Esophagus squamous epithelium (tissue), 5 donors: ENCODE measurements around the gene ARMH1. TPM values are rescaled to one million over a fixed set of nuclear protein-coding genes. Genes with fewer than 3 reads are reported as not detected.

Source experiments
- DNase-seq: peaks from one replicate; lab custom pipeline; 2025; lab: John Stamatoyannopoulos, UW
- H3K27ac ChIP-seq, 4 donors: fragments of 200-600 bp; sonication (generic); one replicate each; pipeline ENCODE4 v1.5.1; 2016 to 2019; ENCODE audit warnings: mild to moderate bottlenecking in 1 of 4
- H3K27me3 ChIP-seq, 4 donors: fragments of 200-600 bp; sonication (generic); 1 replicate in 3 of 4; 2 replicates in 1 of 4; pipeline versions ENCODE4 v1.5.1 to v1.6.0; 2017 to 2021; ENCODE audit warnings: antibody characterized with exemption in 1 of 4
- H3K36me3 ChIP-seq, 3 donors: fragments of 200-600 bp; sonication (generic); one replicate each; pipeline ENCODE4 v1.5.1; 2016 to 2019
- H3K4me1 ChIP-seq, 3 donors: fragments of 200-600 bp; sonication (generic); one replicate each; pipeline ENCODE4 v1.5.1; 2017 to 2019
- H3K4me3 ChIP-seq, 4 donors: fragments of 200-600 bp; sonication (generic); 1 replicate in 3 of 4; 2 replicates in 1 of 4; pipeline ENCODE4 v1.5.1; 2016 to 2019; ENCODE audit warnings: mild to moderate bottlenecking in 2 of 4, moderate library complexity in 1 of 4
- H3K9me3 ChIP-seq, 3 donors: fragments of 200-600 bp; sonication (generic); one replicate each; pipeline ENCODE4 v1.5.1; 2016 to 2019
- POLR2A ChIP-seq, 4 donors: fragments of 450-650 bp; IDR thresholded peaks; one replicate each; pipeline ENCODE4 v1.6.1; 2017; ENCODE audit warnings: antibody characterized with exemption in 4 of 4, mild to moderate bottlenecking in 4 of 4, moderate library complexity in 3 of 4
- WGBS, 2 donors: methylation state at CpG; one replicate each; pipeline ENCODE4 v1.1.5; 2018; 5-methylcytosine and 5-hydroxymethylcytosine counted together
- intact Hi-C: fragments of 100-400 bp; cut with DNase I; formaldehyde crosslinking; loops from one replicate; pipeline ENCODE4 v1.15.0; 2022
- total RNA-seq, 4 donors: library from RNA; depleted of rRNA; stranded (reverse); fragments of >200 nt; gene quantifications; one replicate each; pipeline ENCODE4 v1.1.0, GENCODE V29; 2016
- TF ChIP-seq, protein P1 (sequence below), 6 experiments: fragments of 450-650 bp in 4 of 6; fragments of 200-600 bp in 2 of 6; sonication (generic) in 2 of 6; IDR thresholded peaks; one replicate each; pipeline ENCODE4 v1.5.1; 2016 to 2019; ENCODE audit warnings: antibody characterized with exemption in 6 of 6, mild to moderate bottlenecking in 4 of 6, moderate library complexity in 4 of 6
- donor health status: DM: yes; HTN: yes; CAD: no.

ARMH1 gene
- total RNA-seq, 4 donors from 2014 or later: 1.3 TPM; not detected in 3

DNA sequence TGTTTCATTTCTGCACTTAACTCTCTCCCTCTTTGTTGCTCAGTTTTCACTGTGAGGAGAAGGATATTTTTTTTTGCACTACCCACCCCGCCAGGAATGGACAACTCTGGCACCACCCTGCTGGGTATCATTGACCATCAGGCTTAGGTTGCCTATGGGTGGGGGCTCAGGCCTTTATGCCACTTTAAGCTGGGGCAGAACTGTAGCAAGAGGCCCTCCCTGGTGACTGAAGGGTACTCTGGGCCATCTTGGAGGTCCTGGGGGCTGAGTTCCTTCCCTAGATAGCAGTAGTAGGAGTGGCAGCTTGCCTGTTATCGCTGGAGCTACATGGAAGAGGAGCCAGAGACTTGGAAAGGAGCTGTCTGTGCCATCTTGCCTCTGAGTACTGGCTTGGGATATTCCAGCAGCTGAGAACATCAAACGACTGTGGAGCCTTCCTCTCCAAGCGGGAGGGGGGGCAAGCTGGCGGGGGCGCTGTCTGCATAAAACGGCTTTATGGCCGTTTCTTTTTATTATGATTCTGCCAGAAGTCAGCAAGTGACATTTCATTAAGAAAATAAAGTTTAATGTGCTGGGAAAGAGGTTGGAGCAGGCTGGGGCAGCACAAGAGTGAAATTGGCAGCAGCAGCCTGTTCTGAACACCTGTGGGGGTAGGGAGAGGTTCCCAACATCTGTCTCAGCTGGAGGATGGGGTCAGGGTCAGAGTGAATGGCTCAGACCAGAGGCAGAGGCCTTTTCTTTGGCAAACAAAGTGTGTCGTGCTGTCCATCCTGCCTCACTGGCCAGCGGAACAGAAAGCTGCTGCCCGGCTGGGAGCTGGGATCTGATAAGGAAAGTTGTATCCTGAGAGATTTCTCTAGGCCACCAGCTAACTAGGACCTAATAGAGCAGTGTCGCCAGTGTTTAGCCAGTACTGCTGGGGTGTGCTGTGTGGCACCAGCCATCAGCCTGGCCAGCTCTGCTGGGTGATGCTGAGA lies 33.1 kb upstream of the ARMH1 start:
- intact Hi-C loops: no loop called here
- Histone ChIP-seq H3K27me3 (no peaks in the 10 kb centered on the region), H3K4me3 (no peak overlapping the region), H3K36me3 (peaks cover 56 to 100% (median 56%) of the 10 kb centered on the region in 3 donors), H3K27ac (peak overlapping the region in 2 of 4 donors; percentile 67 to 86), H3K9me3 (no peaks in the 10 kb centered on the region), H3K4me1 (peaks cover 0 to 64% (median 20%) of the 10 kb centered on the region in 3 donors)
- TF ChIP-seq, protein P1, sequence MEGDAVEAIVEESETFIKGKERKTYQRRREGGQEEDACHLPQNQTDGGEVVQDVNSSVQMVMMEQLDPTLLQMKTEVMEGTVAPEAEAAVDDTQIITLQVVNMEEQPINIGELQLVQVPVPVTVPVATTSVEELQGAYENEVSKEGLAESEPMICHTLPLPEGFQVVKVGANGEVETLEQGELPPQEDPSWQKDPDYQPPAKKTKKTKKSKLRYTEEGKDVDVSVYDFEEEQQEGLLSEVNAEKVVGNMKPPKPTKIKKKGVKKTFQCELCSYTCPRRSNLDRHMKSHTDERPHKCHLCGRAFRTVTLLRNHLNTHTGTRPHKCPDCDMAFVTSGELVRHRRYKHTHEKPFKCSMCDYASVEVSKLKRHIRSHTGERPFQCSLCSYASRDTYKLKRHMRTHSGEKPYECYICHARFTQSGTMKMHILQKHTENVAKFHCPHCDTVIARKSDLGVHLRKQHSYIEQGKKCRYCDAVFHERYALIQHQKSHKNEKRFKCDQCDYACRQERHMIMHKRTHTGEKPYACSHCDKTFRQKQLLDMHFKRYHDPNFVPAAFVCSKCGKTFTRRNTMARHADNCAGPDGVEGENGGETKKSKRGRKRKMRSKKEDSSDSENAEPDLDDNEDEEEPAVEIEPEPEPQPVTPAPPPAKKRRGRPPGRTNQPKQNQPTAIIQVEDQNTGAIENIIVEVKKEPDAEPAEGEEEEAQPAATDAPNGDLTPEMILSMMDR (IDR thresholded peaks at IDR 0.05): no peak
- no peak for TF ChIP-seq POLR2A (IDR thresholded peaks at IDR 0.05)
- no peak for DNase-seq
- 82 to 83% methylated on average over 8 to 10 of the region's 12 CpGs for WGBS, 2 donors

DNA sequence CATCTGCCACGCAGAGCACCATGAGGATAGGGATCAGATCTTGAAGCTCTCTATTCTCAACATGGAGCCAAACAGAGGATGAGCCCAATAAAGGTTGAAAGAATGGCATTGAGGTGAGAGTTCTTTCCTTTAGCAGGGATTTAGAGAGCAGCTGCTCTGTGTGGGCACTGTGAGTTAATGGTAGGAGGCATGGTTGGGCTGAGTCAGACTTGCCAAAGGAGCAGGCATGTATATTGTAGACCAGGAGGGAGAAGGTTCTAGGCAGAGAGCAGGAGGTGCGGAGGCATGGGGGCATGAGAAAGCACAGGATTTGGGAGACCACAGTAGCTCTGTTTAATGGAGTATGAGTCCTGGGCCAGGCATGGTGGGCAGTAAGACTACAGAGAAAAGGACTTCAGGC lies 32.3 kb upstream of the ARMH1 start:
- WGBS, 2 donors: 94 to 96% methylated on average over 2 of the region's 2 CpGs
- no peak overlapping the region for H3K4me3 ChIP-seq
- H3K27ac ChIP-seq: peak overlapping the region in 3 of 4 donors; percentile 67 to 86 (median 82)
- H3K36me3 ChIP-seq: peaks cover 48 to 100% (median 51%) of the 10 kb centered on the region in 3 donors
- H3K4me1 ChIP-seq: peaks cover 0 to 57% (median 20%) of the 10 kb centered on the region in 3 donors
- no peaks in the 10 kb centered on the region for H3K27me3 ChIP-seq
- H3K9me3 ChIP-seq: no peaks in the 10 kb centered on the region
- no peak for DNase-seq
- intact Hi-C loops: no loop called here
- TF ChIP-seq, protein P1 (IDR thresholded peaks at IDR 0.05): no peak
- TF ChIP-seq POLR2A (IDR thresholded peaks at IDR 0.05): no peak

DNA sequence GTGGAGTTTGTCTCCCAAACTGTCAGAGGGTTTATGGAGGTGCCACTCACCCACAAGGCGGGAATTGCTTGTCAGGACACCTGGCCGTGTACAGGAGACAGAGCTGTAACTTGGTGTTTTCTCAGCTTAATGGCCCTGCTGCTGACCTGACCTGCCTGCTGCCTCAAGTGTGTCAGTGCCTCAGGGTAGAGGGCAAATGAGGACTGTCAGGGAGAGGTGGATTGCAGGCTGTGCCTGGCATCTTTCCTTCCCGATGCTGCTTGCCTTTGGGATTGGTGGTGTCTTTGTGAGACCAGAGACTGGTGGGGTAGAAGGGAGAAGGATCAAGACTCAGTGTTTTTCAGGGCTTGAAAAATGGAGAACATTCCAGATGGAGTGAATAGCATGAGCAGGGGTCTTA lies 31.6 kb upstream of the ARMH1 start:
- peaks cover 0 to 52% (median 20%) of the 10 kb centered on the region in 3 donors for H3K4me1 ChIP-seq
- H3K36me3 ChIP-seq: peaks cover 48 to 100% (median 49%) of the 10 kb centered on the region in 3 donors
- no peak for TF ChIP-seq POLR2A (IDR thresholded peaks at IDR 0.05)
- TF ChIP-seq, protein P1 (IDR thresholded peaks at IDR 0.05): no peak
- no peaks in the 10 kb centered on the region for H3K9me3 ChIP-seq
- intact Hi-C loops: no loop called here
- 73 to 100% methylated on average over 3 of the region's 3 CpGs for WGBS, 2 donors
- no peak overlapping the region for H3K4me3 ChIP-seq
- peak overlapping the region in 3 of 4 donors; percentile 67 to 86 (median 82) for H3K27ac ChIP-seq
- no peaks in the 10 kb centered on the region for H3K27me3 ChIP-seq
- no peak for DNase-seq

DNA sequence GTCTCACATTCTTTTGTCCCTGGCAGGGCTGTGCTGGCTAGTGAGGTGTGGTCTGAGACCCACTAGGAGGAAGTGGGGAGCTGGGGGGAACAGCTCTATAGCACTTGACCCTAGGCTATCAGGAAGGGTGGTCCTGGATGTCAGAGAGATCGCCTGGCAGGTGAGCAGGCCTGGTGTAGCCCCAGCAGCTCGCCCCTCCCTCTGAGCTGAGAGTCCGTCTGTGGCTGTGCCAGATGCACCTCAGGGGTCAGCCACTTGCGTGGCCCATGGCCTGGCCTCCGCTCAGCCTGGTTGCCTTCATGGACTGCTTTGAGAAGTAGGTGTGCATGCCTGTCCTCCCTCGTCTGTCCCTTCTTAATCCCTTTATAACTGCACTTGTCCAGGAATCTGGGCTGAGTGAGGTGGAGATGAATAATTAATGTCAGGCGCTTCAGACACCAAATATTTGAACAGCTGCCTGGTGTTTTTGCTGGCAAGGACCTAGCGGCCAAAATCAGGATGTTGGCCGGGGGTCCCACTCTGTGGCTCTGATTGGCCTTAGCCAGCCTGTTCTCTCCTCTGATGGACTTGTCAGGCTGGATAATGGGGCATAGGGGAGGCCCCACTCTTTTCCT lies 30.7 kb upstream of the ARMH1 start:
- no peak overlapping the region for H3K4me3 ChIP-seq
- H3K4me1 ChIP-seq: peaks cover 0 to 51% (median 20%) of the 10 kb centered on the region in 3 donors
- H3K9me3 ChIP-seq: no peaks in the 10 kb centered on the region
- peak overlapping the region in 3 of 4 donors; percentile 67 to 86 (median 82) for H3K27ac ChIP-seq
- no peak for TF ChIP-seq POLR2A (IDR thresholded peaks at IDR 0.05)
- TF ChIP-seq, protein P1 (IDR thresholded peaks at IDR 0.05): no peak
- no peaks in the 10 kb centered on the region for H3K27me3 ChIP-seq
- no peak for DNase-seq
- intact Hi-C loops: no loop called here
- H3K36me3 ChIP-seq: peaks cover 45 to 100% (median 51%) of the 10 kb centered on the region in 3 donors
- 58 to 76% methylated on average over 5 to 7 of the region's 9 CpGs for WGBS, 2 donors
